GOT3 (cell line): ENCODE results near the gene MAPKAPK3.

Experiments
- DNase-seq: peaks from one replicate; lab custom pipeline; 2025; ENCODE audit warnings: mixed read lengths; lab: John Stamatoyannopoulos, UW

MAPKAPK3 gene

GRCh38 chr3:50627407-50628051 is 10.6 kb downstream of the MAPKAPK3 start:
- no peak for DNase-seq

GRCh38 chr3:50628601-50629000 is 11.7 kb downstream of the MAPKAPK3 start:
- DNase-seq: no peak

GRCh38 chr3:50630394-50630793 is 13.4 kb downstream of the MAPKAPK3 start:
- no peak for DNase-seq

DNA sequence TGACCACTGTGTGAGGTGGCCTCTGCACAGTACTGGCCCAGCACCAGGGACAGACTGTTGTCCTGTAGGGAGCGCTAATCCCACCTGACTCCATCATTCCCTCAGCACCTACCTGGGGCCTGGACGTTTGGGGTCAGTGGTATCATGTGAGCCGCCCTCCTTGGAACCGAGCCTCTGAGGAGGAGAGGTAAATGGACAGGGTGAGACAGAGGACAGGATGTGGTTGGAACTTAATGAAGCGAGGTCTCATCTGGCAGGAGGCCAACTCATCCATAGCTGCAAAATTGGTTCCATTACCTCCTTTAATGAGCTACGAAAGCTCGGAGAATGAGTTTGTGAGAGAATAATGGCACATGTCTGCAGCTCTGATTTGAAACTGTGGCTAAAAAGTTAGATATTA is 13.9 kb downstream of the MAPKAPK3 start:
- DNase-seq: no peak

- no peak for DNase-seq
These were observed 15.5 kb downstream of the MAPKAPK3 start for GRCh38 chr3:50632450-50632849.

GRCh38 chr3:50633230-50633790 is 16.4 kb downstream of the MAPKAPK3 start:
- DNase-seq: no peak

DNA sequence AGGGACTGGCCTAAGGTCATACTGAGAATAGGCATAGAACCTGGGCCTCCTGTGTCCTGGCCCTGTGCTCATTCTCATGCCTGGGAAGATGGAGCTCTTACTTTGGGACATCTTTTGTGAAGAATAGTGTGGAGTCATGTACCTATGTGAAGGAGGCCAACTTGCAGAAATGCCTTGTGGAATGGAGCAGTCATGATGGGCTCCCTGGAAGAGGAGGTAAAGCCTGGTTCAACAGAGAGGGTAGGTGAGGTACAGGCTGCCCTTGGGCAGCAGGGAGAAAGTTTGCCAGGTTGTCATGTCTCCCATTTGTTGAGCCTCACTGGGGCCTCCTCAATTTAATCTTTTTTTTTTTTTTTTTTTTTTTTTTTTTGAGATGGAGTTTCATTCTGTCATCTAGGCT is 18.1 kb downstream of the MAPKAPK3 start:
- DNase-seq: no peak

GRCh38 chr3:50637011-50637410 is 20.1 kb downstream of the MAPKAPK3 start:
- DNase-seq: no peak

GRCh38 chr3:50637945-50638344 is 21.0 kb downstream of the MAPKAPK3 start:
- DNase-seq: no peak

DNA sequence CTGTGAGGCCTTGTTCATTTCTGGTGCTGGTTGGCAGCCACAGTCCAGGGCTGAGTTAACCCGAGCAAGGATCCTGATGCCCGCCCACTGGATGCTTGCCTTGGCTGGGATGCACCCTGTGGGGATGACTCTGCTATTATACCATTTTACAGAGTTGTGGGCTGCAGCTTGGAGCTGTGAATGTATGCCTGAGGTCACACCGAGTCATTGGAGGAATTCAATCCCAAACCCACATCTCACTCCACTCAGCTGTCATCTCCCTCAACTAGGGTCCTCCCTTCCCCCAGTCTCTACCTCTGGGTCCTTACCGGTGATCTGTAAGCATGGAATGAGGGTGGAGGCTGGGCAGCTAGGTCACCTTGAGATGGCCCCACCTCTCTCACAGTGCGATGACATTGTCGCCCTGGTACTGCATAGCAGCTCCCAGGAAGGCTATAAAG is 22.1 kb downstream of the MAPKAPK3 start:
- no peak for DNase-seq

- no peak for DNase-seq
These were observed 25.4 kb downstream of the MAPKAPK3 start for GRCh38 chr3:50642382-50642781.

- DNase-seq: no peak
These were observed 27.6 kb downstream of the MAPKAPK3 start for GRCh38 chr3:50644561-50644960.

- DNase-seq: no peak
These were observed 28.4 kb downstream of the MAPKAPK3 start for GRCh38 chr3:50645378-50645777.

GRCh38 chr3:50648313-50648712 is 31.4 kb downstream of the MAPKAPK3 start:
- DNase-seq: no peak

DNA sequence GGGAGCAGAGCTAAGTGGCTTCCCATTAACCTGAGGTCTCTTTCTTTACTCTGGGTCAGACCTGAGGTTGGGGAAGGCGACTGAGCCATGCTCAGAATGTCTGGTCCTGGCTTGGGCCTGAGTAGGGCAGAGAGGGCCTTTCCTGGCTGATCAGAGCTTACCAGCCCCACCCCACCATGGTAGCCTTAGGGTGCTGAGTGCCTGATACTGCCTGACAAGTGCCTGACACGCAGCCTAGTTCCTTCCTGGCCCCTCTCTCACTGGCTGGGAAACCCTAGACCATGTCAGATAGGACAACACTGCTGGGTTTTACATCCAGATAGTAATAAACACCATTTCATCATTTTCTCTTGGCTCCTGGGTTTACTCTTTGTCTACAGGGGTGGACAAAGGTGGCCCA is 32.0 kb downstream of the MAPKAPK3 start:
- no peak for DNase-seq

DNA sequence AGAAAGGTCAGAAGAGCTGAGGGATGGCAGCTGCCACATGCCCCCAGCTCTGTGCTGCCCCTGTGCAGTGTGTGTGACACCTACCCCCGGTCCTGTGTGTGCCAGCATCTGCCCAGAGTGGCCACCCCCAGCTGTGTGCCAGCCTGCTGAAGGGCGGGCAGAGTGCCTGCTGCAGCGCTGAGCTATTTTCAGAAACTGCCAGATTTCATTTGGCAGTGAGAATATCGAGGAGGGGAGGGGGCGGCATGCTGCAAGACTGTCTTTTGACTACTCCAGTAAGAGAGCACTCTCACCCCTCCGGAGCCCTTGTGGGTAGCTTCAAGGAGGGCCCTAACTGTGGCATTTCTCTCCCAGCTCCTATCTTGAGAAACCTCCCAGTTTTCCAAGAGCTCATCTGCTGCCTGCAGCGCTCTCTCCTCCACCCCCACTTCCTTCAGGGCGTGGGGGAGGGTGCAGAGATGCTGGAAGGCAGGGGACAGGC is 32.5 kb downstream of the MAPKAPK3 start:
- no peak for DNase-seq

DNA sequence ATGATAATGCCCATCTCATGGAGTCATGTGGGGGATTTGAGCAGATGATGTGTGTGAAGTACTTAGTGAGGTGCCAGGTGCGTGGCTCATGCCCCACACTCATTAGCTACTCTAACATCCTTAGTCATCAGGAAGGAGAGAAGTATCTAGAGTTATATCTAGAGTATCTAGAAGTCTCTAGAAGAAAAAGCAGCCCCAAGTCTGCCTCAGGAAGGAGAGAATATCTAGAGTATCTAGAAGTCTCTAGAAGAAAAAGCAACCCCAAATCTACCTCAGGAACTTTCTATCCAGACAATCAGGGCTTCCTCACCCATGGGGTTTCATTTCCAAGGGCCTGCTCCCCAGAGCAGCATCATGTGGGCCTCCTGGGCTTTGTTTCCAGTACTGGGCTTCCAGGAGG is 33.1 kb downstream of the MAPKAPK3 start:
- no peak for DNase-seq

- no peak for DNase-seq
These were observed 34.5 kb downstream of the MAPKAPK3 start for GRCh38 chr3:50651445-50651844.

GRCh38 chr3:50651920-50652529 is 35.1 kb downstream of the MAPKAPK3 start:
- no peak for DNase-seq

DNA sequence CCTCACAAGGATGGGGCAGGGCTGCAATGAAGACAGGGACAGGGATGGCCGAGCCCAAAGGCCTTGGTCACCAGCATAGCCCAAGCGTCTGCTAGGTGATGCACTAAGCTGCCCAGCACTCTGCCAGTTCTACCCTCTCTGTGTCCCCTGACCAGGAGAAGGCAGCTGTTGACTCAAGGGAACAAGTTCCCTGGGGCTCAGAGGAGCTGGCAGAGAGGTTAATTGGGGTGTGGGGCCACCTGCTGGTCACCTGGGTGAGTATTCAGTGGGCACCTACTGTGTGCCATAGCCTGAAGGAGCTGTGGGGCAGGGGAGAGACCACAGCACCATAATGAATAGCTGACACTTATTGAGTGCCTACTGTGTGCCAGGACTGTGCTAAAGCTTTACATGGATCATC is 35.8 kb downstream of the MAPKAPK3 start:
- no peak for DNase-seq

DNA sequence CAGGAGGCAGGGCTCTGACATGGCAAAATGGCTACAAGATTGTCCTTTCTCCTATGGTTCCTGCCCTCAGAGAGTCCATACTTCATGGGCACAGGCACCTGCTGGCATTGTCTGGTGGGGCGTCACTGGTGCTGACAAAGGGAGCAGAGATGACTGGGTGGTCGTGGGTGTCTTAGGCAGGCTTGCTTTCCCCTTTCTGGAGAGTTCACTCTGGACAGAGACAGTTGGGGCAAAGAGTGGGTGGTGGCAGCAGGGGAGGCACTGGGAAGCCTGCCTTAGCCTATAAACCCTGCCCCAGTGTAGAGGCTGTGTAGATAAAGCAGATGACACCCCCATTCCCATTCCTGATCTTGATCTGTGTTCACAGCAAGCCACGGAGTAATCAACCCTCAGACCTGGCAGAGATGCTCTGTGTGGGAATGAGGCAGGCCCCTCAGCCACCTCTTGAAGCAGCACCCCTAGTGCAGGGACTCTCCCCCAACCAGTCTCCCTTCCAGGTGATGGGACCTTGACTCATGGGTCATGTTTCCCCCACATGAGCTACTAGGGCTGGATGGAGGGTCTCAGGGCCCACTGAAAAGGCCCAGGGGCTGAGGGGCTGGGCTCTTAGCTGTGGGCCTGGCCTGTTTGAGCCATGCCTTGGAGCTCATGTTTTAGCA is 37.1 kb downstream of the MAPKAPK3 start:
- DNase-seq: no peak

DNA sequence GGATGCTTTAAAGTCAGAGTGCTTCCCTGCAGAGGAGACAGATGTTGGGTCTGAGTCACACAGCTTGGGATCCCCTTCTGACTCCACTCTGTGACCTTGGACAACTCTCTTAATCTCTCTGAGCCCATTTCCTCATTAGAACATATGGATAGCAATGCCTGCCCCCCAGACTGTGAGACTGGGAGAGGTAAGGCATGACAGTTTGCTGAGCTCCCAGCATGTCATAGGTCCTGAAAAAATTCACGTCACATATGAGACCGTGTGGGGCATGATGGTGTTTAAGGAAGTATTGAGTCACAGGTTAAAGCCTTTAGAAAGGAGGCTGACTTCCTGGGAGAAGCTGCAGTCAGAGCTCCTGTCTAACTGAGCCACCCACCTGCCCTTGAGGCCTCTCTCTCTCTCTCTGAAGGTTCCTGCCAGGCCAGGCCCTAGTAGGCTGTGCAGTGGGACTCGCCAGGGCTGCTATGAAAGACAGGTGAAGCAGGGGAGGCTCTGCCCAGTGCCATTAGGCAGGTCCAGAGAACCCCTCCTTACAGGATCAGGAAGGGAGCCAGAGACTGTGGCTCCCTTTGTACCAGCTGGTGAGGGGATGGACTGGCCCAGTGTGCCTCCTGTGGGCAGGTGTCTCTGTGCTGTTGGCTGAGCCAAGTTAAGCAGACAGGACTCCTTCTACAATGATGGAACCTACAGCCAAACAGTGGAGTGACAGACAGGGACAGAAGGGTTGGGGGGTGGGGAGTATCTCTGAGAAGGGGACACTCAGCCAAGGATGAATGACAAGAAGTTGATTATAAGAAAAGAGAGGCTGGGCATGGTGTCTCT is 38.3 kb downstream of the MAPKAPK3 start:
- DNase-seq: no peak
